MCF 10A (cell line): ENCODE measurements around the gene TUBB2B. TPM values are rescaled to one million over a fixed set of nuclear protein-coding genes. Genes with fewer than 3 reads are reported as not detected.
"Not testable (repeated sequence)": the region's sequence is repeated elsewhere in the genome, so short reads cannot be mapped to it uniquely, and the experiment has no call there.

Source experiments
- BruUV-seq: library from RNA; stranded (reverse); fragments of 400-500 nt; replicated peaks from 2 replicates; lab custom pipeline; 2021; lab: Mats Ljungman, UMichigan
- CTCF ChIA-PET: fragments of 300-600 bp; sonication (Branson Sonifier 250); formaldehyde crosslinking; extraction: SDS; loops from one replicate; lab custom pipeline; 2021; ENCODE audit warnings: antibody characterized with exemption, inconsistent platforms; lab: Yijun Ruan, JAX
- POLR2A ChIA-PET: fragments of 300-600, 350-650 bp; sonication (Branson Sonifier 250); formaldehyde crosslinking; extraction: SDS; loops from one replicate; lab custom pipeline; 2020; ENCODE audit warnings: antibody characterized with exemption, inconsistent platforms; lab: Yijun Ruan, JAX
- DNase-seq: peaks from one replicate; pipeline ENCODE4 v3.0.0-alpha.2; 2018; ENCODE audit not compliant: unreplicated experiment
- H3K27ac Mint-ChIP-seq: one replicate; pipeline ENCODE4 v1.8.0; 2022; ENCODE audit warnings: mild to moderate bottlenecking, low read depth, mixed read lengths; ENCODE audit not compliant: unreplicated experiment
- H3K27me3 Mint-ChIP-seq: one replicate; pipeline ENCODE4 v1.8.0; 2022; ENCODE audit warnings: mixed read lengths; ENCODE audit not compliant: insufficient read depth, unreplicated experiment
- H3K36me3 Mint-ChIP-seq: one replicate; pipeline ENCODE4 v1.8.0; 2022; ENCODE audit warnings: mild to moderate bottlenecking, moderate library complexity, mixed read lengths; ENCODE audit not compliant: insufficient read depth, unreplicated experiment
- H3K4me1 Mint-ChIP-seq: one replicate; pipeline ENCODE4 v1.8.0; 2022; ENCODE audit warnings: mixed read lengths; ENCODE audit not compliant: insufficient read depth, unreplicated experiment
- H3K4me3 Mint-ChIP-seq: one replicate; pipeline ENCODE4 v1.8.0; 2022; ENCODE audit warnings: mild to moderate bottlenecking, moderate library complexity, mixed read lengths; ENCODE audit not compliant: unreplicated experiment
- H3K9me3 Mint-ChIP-seq: one replicate; pipeline ENCODE4 v1.8.0; 2022; ENCODE audit warnings: mixed read lengths; ENCODE audit not compliant: unreplicated experiment
- intact Hi-C: fragments of 100-400 bp; cut with micrococcal nuclease; formaldehyde crosslinking; loops from 2 replicates; pipeline ENCODE4 v1.14.1; 2022
- total RNA-seq: library from RNA; stranded (reverse); gene quantifications from 2 replicates; pipeline ENCODE4 v1.2.3, GENCODE V29; 2022
- TF ChIP-seq, protein P1 (sequence below): fragments of 200-600 bp; IDR thresholded peaks from one replicate; pipeline ENCODE4 v1.8.0; 2022; ENCODE audit warnings: antibody characterized with exemption, mild to moderate bottlenecking; ENCODE audit not compliant: unreplicated experiment

Gene TUBB2B
- total RNA-seq, 1 experiment from 2014 or later = 0.47 TPM

DNA sequence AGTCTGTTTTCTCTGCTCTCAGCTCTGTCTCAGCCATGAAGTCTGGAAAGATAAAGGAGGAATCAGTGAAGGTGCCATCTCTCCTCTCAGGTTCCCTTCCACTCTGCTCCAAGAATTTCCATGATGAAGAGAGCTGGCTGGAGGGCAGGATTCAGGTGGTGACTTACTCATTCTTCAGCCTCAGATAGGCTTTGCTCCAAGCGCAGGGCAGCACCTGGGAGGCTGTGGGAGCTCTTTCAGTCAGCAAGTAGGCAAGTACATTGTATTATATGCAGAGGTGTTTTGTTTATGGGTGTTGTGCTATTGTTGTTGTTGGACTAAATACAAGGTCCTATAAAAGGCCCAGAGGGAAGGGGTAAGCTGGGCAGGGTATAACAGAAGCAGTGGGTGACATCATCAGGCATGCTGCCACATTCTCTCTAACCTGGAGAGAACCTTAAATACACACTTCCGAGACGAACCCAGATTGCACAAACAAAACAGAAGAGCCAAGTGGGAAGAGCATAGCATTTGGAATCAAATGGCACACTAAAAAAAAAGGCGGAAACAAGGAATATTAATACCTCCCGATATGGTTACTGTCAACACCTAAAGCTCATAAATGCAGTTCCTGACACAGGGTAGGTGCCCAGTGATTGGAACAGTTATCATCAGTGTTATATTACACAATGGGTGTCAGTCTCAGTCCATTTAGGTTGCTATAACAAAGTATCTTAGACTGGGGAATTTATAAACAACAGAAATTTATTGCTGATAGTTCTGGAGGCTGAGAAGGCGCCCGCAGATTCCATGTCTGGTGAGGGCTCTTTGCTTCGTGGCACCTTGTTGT is 16.8 kb upstream of the TUBB2B start:
- Mint-ChIP-seq H3K4me1 (peaks cover 8% of the 10 kb centered on the region), H3K27me3 (no peaks in the 10 kb centered on the region), H3K36me3 (no peaks in the 10 kb centered on the region), H3K9me3 (peaks cover 7% of the 10 kb centered on the region), H3K4me3 (no peak overlapping the region), H3K27ac (no peak overlapping the region)
- intact Hi-C loops = no loop called here
- ChIA-PET CTCF (interaction anchor here (1.0 kb wide), 2 partner anchors 8 to 25 kb away, joined by 4 read pairs; no protein-coding TSS in a partner anchor), POLR2A (interaction anchor here (1.8 kb wide), 1 partner anchor 48 kb away, joined by 3 read pairs; no protein-coding TSS in a partner anchor)
- BruUV-seq = no TSS peak
- peak; percentile 50 for DNase-seq
- TF ChIP-seq, protein P1, sequence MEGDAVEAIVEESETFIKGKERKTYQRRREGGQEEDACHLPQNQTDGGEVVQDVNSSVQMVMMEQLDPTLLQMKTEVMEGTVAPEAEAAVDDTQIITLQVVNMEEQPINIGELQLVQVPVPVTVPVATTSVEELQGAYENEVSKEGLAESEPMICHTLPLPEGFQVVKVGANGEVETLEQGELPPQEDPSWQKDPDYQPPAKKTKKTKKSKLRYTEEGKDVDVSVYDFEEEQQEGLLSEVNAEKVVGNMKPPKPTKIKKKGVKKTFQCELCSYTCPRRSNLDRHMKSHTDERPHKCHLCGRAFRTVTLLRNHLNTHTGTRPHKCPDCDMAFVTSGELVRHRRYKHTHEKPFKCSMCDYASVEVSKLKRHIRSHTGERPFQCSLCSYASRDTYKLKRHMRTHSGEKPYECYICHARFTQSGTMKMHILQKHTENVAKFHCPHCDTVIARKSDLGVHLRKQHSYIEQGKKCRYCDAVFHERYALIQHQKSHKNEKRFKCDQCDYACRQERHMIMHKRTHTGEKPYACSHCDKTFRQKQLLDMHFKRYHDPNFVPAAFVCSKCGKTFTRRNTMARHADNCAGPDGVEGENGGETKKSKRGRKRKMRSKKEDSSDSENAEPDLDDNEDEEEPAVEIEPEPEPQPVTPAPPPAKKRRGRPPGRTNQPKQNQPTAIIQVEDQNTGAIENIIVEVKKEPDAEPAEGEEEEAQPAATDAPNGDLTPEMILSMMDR = no peak

DNA sequence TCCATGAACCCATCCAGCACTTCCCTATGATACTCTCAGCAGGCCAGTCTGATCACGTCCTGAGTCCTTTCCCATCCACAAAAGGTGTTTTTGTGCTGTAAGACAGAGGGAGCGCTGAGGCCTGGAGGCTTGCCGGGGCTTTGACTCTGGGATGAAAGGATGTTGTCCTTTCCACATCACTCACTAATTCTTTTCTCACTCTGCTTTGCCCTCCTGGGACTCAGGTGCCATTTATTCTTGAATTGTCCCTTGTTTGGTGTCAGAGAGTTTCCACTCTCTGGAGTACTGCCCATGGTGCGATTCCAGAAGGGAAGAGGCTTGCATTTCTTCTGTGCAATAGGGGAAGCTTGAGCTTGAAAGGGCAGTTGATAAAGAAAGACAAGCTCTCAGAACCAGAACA is 15.3 kb upstream of the TUBB2B start:
- ChIA-PET POLR2A (interaction anchor here (0.6 kb wide), 1 partner anchor 17 kb away, joined by 3 read pairs; no protein-coding TSS in a partner anchor), CTCF (interaction anchor here (0.6 kb wide), 1 partner anchor 539 kb away, joined by 3 read pairs; no protein-coding TSS in a partner anchor)
- Mint-ChIP-seq H3K9me3 (peaks cover 7% of the 10 kb centered on the region), H3K36me3 (no peaks in the 10 kb centered on the region), H3K27me3 (no peaks in the 10 kb centered on the region), H3K4me1 (peaks cover 7% of the 10 kb centered on the region), H3K27ac (no peak overlapping the region), H3K4me3 (no peak overlapping the region)
- BruUV-seq = no TSS peak
- intact Hi-C loops = no loop called here
- TF ChIP-seq, protein P1 = no peak
- DNase-seq = no peak

DNA sequence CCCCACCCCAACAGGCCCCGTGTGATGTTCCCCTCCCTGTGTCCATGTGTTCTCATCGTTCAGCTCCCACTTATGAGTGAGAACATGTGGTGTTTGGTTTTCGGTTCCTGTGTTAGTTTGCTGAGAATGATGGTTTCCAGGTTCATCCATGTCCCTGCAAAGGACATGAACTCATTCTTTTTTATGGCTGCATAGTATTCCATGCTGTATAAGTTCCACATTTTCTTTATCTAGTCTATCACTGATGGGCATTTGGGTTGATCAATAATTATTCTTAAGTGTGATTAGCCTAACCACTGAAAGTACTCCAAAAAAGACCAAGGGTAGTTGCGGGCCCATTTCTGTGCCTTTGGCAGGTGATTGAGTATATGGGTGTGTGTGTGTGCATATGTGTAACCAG is 14.3 kb upstream of the TUBB2B start:
- H3K36me3 Mint-ChIP-seq, BruUV-seq, H3K4me1 Mint-ChIP-seq, intact Hi-C loops, H3K27ac Mint-ChIP-seq, POLR2A ChIA-PET, H3K9me3 Mint-ChIP-seq, H3K27me3 Mint-ChIP-seq, H3K4me3 Mint-ChIP-seq, DNase-seq: not testable (repeated sequence)
- CTCF ChIA-PET = interaction anchor here (0.7 kb wide), 1 partner anchor 241 kb away, joined by 6 read pairs; no protein-coding TSS in a partner anchor

DNA sequence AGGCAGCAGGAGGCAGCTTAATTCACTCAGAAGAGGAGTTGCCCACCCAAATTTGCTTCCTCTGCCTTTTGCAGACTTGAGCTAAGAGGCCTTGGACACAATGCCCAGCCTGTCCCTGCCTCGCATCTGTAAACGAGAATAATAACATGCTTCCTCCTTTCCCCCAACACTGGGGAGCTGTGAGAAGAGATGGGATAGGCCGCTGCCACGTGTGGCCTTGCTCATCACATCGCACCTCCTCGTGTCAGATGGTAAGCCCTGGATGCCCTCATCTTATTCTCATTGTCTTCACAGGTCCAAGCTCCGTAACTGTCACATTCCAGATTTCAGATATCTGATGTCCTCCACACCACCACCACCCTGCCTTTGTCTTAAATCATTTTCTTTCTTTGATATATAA is 13.1 kb upstream of the TUBB2B start:
- intact Hi-C loops = no loop called here
- ChIA-PET CTCF (no interaction called here), POLR2A (interaction anchor here (0.7 to 0.9 kb wide), 2 partner anchors 10 to 11 kb away, joined by 3 read pairs; no protein-coding TSS in a partner anchor)
- H3K4me1 Mint-ChIP-seq = peaks cover 7% of the 10 kb centered on the region
- DNase-seq = no peak
- no peaks in the 10 kb centered on the region for H3K27me3 Mint-ChIP-seq
- TF ChIP-seq, protein P1 = no peak
- no peak overlapping the region for H3K27ac Mint-ChIP-seq
- BruUV-seq = no TSS peak
- H3K36me3 Mint-ChIP-seq = no peaks in the 10 kb centered on the region
- H3K4me3 Mint-ChIP-seq = no peak overlapping the region
- H3K9me3 Mint-ChIP-seq = peaks cover 7% of the 10 kb centered on the region
